Non-pigmented ciliary epithelial cell (primary cell): Measurements from ENCODE around the gene DCUN1D2.
"Not testable (repeated sequence)": the region's sequence is repeated elsewhere in the genome, so short reads cannot be mapped to it uniquely, and the experiment has no call there.

Experiments
- DNase-seq: peaks from one replicate; pipeline ENCODE4 v3.0.0-alpha.2; 2010; ENCODE audit warnings: low read depth

The DCUN1D2 gene

DNA sequence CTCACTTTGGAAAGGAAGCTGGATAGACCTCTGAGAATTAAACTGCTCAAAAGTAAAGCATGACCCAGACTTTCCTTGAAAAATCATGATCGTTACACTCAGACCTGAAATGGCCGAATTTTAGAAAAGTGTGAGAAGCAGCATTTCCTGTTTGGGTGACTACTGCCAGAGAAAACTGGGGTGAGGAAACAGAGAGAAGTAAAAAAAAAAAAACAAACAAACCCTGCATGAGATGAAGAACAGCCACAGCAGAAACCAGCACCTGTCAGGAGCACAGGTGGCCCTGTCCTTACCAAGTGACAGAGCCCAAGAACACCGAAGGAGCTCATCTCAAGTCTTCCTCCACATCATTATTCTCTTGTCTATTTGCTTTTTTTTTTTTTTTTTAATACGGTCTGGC, 25.2 kb downstream of the DCUN1D2 start:
- DNase-seq: no peak

- DNase-seq: no peak
Measured at GRCh38 chr13:113464476-113464875, 26.0 kb downstream of the DCUN1D2 start.

DNA sequence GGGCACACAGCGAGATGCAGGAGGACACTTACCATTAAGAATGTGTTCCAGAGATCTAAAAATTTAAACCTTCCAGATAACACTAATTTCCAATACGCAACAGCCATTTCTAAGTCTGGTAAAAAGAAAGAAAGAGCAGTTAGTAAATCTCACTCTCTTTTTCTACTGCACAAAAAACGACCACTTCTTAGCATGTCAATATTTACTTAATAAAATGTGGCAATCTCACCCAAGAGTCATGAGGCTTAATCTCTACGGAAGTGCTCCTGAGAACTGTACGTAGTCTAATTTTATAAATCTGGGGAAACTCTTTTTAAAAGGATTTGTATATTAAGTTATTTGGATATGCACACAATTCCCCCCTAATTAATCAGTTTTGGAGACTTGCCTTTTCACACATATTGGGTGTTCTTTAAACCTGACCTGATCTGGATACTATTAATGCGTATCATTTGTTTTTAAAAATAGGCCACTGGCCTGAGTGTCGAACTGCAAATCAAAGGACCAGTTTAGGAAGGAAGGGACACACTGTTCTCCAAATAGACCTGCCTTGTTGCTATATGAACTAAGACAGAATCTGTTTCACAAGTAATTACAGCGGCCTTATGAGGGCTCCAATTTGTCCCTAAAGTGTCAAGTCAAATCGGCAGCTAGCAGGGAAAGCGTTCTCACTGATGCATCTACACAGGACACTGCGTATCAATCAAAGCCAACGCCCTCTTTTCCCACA, 29.3 kb downstream of the DCUN1D2 start:
- DNase-seq: no peak

- no peak for DNase-seq
Measured at GRCh38 chr13:113460599-113460998, 29.9 kb downstream of the DCUN1D2 start.

DNA sequence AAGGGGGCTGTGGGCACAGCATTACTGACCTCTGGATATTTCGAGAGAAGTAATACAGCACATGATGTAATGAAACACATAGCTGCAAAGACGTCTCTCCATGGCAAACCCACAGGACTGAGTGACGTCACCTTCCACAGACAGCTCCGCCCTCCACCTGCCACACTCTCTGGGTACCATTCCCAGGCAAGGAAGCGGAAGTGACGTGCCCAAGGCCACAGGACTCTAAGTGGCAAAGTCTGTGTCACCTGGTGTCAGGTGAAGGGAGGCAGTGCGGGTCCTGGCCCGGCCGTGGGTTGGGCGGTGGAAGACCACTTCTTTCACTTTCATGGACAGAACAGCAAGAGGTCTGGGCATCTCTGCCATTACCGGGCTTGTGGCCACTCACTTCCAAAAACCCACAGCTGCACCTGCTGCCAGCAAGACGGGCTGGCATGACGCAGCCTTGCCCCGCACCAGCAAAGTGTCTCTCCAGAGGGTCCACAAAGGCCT, 30.4 kb downstream of the DCUN1D2 start:
- no peak for DNase-seq

- DNase-seq: no peak
Measured at GRCh38 chr13:113458253-113459065, 32.1 kb downstream of the DCUN1D2 start.

GRCh38 chr13:113457510-113457909, 33.0 kb downstream of the DCUN1D2 start:
- DNase-seq: no peak

DNA sequence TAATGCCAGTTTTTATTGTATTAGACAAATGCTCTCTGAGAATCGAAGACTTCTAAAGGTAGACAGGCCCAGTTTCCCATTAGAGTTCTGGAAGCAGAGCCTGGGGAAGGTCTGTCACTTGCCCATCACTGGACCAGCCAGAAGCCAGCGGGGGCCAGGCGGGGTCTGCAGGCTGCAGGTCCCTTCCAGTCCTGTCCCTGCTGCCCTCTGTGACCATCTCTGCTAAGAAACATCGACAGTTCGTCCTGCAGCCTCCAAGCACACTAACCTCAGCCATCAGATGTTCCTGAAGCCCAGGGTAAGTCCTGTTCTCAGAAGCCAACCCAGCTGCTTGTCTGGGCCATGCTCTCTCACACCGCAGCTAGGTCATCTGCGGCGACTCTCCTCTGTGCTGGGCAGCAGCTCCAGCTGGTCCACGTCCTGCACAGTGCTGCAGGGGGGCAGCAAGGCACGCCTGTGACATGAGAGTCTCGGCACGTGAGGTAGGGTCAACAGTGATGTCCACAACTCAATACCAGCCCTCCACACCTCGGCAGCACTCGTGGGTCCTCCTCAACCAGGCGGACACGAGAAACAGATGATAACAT, 34.3 kb downstream of the DCUN1D2 start:
- no peak for DNase-seq

DNA sequence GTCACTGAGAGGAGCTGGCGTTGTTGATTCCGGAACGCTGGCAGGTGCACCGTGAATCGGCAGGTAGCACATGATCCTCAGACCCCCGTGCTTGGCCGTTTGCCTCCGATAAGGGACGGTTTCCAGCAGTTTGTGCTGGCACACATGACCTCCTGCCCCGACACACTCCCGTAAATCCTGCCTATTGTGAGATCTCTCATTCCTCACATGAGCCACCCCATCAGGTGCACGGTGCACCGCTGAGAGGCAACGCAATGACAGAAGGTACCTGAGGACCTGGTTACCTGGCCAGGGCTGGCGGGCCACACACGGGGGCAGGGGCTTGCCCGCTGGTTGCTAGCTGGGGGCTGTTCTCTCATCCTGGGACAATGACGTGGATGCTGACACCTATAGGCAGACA, 35.1 kb downstream of the DCUN1D2 start:
- no peak for DNase-seq

GRCh38 chr13:113454936-113455335, 35.6 kb downstream of the DCUN1D2 start:
- no peak for DNase-seq

- DNase-seq: no peak
Measured at GRCh38 chr13:113452942-113453901, 37.3 kb downstream of the DCUN1D2 start, which contains the start of gene ADPRHL1. TSS of gene ADPRHL1 (minus strand) at chr13:113453488. CDS start at chr13:113453437, 51 bp downstream.

DNA sequence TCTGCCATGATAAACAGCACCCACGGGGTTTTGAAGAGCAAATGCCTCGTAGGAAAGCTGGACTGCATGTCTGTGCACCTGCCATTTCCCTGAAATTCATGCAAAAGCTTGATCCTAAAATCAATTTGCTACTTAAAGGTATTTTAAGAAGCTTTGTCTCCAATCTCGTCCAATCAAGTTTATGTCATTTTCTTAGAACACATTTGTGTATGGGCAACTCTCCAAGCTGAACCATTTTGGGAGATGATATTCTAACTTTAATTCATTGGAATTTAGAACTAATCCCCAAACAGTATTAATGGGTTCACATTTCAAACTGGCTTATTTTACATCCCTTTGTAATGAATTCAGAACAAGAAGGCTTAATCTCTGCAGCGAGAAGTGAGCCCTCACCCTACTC, 38.0 kb downstream of the DCUN1D2 start:
- no peak for DNase-seq

DNA sequence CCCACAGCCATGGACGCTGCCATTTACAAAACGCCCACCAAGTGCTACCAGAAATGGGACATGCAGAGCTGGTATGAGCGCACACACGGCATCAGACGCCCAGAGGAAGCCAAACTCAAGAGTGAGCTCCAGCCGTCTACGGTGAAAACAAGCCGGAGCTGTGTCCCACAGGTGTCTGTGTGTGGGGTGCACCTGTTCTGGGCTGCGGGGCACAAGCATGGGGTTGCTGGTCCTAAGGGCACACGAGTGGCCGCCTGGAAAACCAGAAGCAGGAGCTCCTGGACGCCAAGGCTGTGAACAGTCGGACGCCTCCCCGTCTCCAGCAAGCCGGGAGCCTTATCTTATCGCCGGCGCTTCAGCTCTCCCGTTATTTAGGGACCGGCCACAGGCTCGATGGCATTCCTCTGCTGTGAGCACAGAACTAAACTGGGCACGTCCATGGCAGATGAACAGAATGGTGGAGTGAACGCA, 38.5 kb downstream of the DCUN1D2 start:
- DNase-seq: no peak

- not testable (repeated sequence) for DNase-seq
Measured at GRCh38 chr13:113450861-113451620, 39.5 kb downstream of the DCUN1D2 start.

DNA sequence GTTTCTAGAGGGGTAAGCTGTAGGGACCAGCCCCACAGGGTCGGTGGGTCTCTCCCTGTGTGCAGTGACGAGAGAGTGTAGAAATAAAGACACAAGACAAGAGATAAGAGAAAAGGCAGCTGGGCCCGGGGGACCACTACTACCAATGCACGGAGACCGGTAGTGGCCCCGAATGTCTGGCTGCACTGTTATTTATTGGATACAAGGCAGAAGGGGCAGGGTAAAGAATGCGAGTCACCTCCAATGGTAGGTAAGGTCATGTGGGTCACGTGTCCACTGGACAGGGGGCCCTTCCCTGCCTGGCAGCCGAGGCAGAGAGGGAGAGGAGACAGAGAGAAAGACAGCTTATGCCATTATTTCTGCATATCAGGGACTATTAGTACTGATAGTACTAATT, 40.2 kb downstream of the DCUN1D2 start:
- not testable (repeated sequence) for DNase-seq

GRCh38 chr13:113449693-113450347, 40.7 kb downstream of the DCUN1D2 start:
- no peak for DNase-seq

GRCh38 chr13:113448885-113449692, 41.4 kb downstream of the DCUN1D2 start:
- no peak for DNase-seq

GRCh38 chr13:113448545-113448884, 42.0 kb downstream of the DCUN1D2 start:
- no peak for DNase-seq

DNA sequence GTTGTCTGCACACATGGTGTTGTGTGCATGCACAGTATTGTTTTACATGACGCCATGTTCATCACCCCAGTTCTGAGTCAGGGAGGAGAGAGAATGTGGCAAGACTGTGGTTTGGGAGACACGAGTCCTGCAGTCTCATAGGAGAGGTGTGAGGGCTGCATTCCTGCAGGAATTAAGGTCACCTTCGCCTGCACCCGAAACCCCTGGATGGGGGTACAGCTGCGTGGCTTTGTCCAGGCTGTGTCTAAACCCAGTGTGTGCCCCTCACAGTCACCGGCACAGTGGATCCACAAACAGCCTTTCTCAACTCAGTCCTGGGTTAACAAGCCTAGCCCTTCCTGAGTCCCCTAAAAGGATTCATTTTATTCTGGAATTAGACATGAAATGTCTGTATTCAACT, 42.9 kb downstream of the DCUN1D2 start:
- DNase-seq: no peak
